ENCODE data around the gene ZCCHC7.

ZCCHC7 gene

DNA sequence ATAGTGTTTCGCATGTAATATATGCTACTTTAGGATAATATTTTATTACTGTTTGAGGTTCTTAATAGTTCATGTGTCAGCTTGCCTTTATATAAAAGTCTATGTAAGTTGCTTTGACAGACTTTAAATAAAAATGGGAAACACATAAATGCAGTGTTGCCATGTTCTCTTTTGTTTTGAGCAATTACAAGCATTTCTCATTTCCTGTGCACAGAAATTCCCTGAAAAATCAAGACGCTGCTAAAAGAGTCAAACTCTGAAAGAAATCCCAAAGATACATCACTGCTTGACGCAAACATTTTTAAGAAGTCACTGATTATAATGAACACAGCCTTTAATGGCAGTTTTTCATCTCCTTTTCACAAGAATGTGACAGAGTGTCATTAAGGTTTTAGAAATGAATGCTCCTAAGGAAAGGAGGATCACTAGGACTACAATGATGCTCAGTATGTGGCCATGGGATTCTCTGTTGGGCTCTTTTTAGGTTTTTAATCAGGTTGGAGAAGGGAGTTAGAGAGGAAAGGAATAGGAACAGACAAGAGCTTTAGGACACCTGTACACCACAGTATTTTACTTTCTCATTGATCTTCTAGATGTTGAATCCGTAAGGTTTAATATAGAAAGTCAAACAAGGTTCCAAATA lies 29.4 kb downstream of the ZCCHC7 start:
- TF ChIP-seq, protein P1, sequence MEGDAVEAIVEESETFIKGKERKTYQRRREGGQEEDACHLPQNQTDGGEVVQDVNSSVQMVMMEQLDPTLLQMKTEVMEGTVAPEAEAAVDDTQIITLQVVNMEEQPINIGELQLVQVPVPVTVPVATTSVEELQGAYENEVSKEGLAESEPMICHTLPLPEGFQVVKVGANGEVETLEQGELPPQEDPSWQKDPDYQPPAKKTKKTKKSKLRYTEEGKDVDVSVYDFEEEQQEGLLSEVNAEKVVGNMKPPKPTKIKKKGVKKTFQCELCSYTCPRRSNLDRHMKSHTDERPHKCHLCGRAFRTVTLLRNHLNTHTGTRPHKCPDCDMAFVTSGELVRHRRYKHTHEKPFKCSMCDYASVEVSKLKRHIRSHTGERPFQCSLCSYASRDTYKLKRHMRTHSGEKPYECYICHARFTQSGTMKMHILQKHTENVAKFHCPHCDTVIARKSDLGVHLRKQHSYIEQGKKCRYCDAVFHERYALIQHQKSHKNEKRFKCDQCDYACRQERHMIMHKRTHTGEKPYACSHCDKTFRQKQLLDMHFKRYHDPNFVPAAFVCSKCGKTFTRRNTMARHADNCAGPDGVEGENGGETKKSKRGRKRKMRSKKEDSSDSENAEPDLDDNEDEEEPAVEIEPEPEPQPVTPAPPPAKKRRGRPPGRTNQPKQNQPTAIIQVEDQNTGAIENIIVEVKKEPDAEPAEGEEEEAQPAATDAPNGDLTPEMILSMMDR (IDR thresholded peaks at IDR 0.05; ENCODE audit: low read depth, low read length), result no peak
- DNase-seq (ENCODE audit: extremely low read depth, low read depth), result no peak

DNA sequence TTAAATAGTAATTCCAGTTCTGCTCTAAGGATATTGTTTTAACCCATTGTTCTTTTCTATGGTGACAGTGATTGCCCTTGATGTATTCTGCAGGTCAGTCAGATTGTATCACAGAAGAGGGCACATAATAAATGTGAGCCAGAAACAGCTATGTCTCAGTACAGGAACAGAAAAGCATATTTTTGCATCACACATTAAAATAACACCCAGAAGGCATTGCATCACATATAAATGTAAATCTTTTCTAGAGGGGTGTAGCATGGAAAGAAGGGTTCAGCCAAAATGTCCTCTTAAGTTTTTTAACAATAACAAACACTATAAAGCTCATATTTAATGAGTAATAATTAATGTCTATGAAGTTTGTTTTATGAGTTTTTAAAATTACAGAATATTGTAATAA lies 30.0 kb downstream of the ZCCHC7 start:
- TF ChIP-seq, protein P1 (IDR thresholded peaks at IDR 0.05; ENCODE audit: low read depth, low read length), result no peak
- no peak for DNase-seq (ENCODE audit: extremely low read depth, low read depth)

DNA sequence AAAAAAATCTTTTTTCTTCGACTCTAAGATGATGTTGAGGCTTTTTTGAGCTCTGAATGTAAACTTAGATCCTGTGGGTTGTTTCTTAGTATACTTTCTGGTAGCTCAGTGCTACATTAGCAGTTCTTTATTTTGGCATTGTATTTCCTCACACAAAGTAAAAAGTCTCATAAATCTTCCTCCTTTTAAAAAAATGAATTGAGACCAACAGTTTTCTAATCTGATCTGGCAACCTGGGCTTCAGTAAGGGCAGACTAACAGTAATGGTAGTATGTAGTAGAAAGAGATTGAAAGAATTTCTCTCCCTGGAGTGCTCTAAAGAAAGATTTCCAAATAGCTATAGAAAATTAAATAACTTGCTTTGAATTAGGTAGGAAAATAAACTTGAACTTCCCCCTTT lies 31.4 kb downstream of the ZCCHC7 start:
- DNase-seq (ENCODE audit: extremely low read depth, low read depth), result no peak
- TF ChIP-seq, protein P1 (IDR thresholded peaks at IDR 0.05; ENCODE audit: low read depth, low read length), result no peak

DNA sequence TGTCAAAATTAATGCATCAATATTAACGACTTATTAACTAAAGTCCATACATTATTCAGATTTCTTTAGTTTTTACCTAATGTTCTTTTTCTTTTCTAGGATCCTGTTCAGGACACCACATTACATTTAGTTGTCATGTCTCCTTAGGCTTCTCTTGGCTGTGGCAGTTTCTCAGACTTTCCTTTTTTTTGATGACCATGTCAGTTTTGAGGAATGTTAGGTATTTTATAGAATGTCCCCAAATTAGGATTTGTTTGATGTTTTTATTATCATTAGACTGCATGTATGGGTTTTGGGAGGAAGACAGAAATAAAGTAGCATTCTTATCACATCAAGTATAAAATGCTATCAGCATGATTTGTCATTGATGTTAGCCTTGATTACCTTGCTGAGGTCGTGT lies 32.0 kb downstream of the ZCCHC7 start:
- DNase-seq (ENCODE audit: extremely low read depth, low read depth), result no peak
- TF ChIP-seq, protein P1 (IDR thresholded peaks at IDR 0.05; ENCODE audit: low read depth, low read length), result no peak

DNA sequence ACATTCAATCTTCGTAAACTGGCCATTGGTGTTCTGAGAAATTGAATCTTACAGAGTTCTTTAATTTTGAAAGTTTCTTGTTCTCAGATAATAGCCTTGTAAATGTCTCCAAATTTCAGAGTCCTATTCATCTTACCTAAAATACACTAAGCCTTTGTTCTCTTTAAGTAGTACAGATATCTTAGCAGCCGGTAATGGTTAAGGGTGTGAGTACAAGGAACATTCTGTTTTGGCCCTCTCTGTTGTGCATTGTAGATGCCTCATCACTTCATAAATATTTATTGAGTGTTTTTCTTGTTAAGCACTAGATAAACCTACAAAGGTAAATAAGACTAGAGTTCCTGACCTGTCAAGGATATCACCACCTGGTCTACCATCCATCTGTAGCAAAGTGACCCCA lies 35.2 kb downstream of the ZCCHC7 start:
- TF ChIP-seq, protein P1 (IDR thresholded peaks at IDR 0.05; ENCODE audit: low read depth, low read length), result no peak

DNA sequence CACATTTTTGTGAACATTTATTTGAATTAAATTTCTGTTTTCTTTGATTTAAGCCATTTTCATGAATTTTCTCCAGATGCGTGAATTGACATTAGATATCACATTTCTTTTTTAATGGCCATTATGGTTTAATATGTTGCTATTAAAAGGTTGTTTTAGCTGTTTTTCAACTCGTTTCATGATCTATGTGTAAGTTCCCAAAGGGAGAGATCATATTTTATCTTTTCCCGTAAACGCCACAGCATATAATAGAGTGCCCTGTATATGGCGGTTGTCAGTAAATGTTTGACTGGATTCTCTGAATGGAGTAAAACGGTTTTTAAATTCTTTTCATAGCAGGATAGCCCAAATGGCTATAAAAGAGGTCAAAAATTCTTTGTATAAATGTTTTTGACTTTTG lies 35.8 kb downstream of the ZCCHC7 start:
- no peak for DNase-seq (ENCODE audit: extremely low read depth, low read depth)
- TF ChIP-seq, protein P1 (IDR thresholded peaks at IDR 0.05; ENCODE audit: low read depth, low read length), result no peak

More for the DNA sequence above, 35.2 kb downstream of the ZCCHC7 start:
- DNase-seq (ENCODE audit: extremely low read depth, low read depth), result no peak

DNA sequence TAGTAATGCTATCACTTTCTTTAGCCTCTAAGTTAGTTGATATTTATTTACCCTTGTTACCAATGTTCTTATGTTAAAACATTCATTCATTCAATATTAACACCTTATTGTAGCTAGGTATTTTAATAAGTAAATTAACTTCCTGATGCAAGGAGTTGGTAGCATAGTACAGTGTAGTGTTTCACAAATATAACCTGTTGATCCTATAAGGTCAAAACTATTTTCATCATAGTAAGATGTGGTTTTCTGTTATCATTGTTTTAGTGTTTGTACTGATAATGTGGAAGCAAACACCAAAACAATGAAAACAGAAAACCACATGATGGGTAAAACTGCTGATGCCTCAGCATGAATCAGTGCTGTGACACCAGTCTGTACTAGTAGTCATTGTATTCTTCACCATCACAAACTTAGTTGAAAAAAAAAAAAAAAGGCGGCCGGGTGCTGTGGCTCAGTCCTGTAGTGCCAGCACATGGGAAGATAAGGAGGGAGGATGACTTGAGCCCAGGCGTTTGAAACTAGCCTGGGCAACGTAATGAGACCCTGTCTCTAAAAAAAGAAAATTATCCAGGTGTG lies 36.5 kb downstream of the ZCCHC7 start:
- TF ChIP-seq, protein P1 (IDR thresholded peaks at IDR 0.05; ENCODE audit: low read depth, low read length), result no peak
- DNase-seq (ENCODE audit: extremely low read depth, low read depth), result no peak
